Measurements from ENCODE around the gene CRB3. TPM values are rescaled to one million over a fixed set of nuclear protein-coding genes. Genes with fewer than 3 reads are reported as not detected.

The CRB3 gene
- total and polyA plus RNA-seq, 4 donors, result 19.2 to 38.7 (median 28.9) TPM

DNA sequence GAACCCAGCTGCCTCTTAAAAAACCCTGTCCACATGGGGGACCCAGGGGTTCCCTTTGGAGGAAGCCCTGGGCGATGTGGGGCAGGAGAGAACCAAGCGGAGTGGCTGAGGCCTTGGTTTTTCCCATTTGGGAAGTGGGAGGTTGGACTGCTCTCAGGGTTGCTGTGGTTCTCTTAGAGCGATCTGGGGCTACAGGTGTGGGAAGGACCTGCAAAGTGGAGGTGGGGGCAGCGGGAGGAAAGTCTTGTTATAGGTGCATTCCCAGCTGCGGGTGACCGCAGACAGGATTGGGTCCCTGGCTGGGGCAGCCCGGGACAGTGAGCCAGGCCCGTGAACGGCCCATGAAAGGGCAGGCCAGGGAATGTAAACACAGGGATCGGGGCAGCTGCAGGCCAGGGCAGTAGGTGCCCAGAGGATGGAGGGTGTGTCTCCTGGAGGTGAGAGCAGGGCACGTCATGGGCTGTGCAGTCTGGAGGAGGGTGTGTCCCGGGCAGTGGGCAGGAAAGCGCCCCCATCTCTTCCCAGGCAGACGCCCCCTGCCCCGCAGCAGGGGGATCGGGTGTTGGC, 5.3 kb upstream of the CRB3 start:
- DNase-seq (ENCODE audit: low spot score), result no peak
- Histone ChIP-seq H3K4me1 (ENCODE audit: control insufficient read depth in 4 of 4, insufficient read depth in 4 of 4, low read length in 3 of 4) (peaks cover 7 to 19% (median 15%) of the 10 kb centered on the region in 4 donors), H3K27me3 (ENCODE audit: control insufficient read depth in 4 of 4, insufficient read depth in 4 of 4, low read length in 3 of 4) (no peaks in the 10 kb centered on the region), H3K27ac (ENCODE audit: low read depth in 1 of 2, low read length in 2 of 2) (peak overlapping the region in 1 of 2 donors; percentile 20), H3K36me3 (ENCODE audit: control insufficient read depth in 4 of 4, insufficient read depth in 3 of 4, low read depth in 1 of 4, low read length in 3 of 4) (peaks cover 0 to 27% (median 15%) of the 10 kb centered on the region in 4 donors), H3K9ac (ENCODE audit: low read depth in 1 of 2, low read length in 2 of 2) (no peak overlapping the region), H3K9me3 (ENCODE audit: control insufficient read depth in 4 of 4, low read length in 3 of 4) (peaks cover 3 to 8% (median 4%) of the 10 kb centered on the region in 4 donors), H3K4me3 (ENCODE audit: low read depth in 1 of 3, low read length in 3 of 3) (peak overlapping the region; percentile 41 to 87 (median 75))
- 32% methylated on average over 16 of the region's 16 CpGs for WGBS
- TF ChIP-seq TAF1 (conservative IDR thresholded peaks at IDR 0.05), result no peak
- TF ChIP-seq HNF4A (conservative IDR thresholded peaks at IDR 0.05), result peak in 1 of 2 donors; percentile 12
- peak; percentile 36 to 52 for TF ChIP-seq RXRA (IDR thresholded peaks at IDR 0.05)
- no peak for TF ChIP-seq FOXA1 (IDR thresholded peaks at IDR 0.05)

DNA sequence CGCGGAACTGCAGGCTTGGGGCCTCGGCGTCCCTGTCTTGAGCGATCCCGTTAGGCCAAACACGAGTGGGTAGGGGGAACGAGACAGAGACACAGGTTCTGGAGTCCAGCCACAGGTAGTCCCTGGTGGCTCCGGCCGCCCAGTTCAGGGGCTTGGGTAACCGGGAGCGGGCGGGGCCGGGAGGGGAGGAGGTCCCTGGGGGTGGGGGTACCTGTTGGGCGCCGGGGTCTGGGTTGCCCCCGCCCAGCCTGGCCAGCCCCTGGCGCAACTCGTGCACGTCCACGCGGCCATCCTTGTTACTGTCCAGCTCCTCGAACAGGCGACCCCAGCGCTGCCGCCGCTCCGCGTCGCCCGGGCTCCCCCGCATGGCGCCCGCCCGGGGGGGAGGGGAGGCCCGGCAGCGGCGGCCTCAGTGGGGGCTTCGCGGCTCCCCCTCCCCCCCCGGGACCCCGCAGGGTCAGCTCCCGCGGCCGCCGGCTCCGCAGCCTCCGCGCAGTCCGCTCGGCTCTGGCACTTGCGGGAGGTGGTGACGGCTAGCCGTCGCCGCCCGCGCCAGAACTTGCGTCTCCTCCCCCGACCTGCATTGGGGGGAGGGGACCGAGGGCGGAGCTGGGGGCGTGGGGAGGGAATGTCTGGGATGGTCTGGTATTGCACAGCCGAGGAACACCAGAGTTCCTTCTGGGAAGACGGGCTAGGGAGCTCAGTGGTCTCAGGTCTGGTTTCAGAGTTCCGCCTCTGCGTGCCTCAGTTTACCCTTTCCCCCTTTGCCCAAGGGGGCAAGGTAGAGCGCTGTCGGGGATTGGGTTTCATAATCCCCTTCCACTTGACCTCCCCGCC, 4.6 kb upstream of the CRB3 start, which contains the start of gene SLC25A23:
TSS of gene SLC25A23 (minus strand) at position 531 of the 837 bp plus-strand sequence. CDS start at position 367, 164 bp downstream.
- Histone ChIP-seq H3K27ac (ENCODE audit: low read depth in 1 of 2, low read length in 2 of 2) (peak within 1 kb of the TSS; percentile 88 to 91), H3K4me1 (ENCODE audit: control insufficient read depth in 4 of 4, insufficient read depth in 4 of 4, low read length in 3 of 4) (peaks cover 7 to 22% (median 16%) of the 10 kb centered on the region in 4 donors), H3K36me3 (ENCODE audit: control insufficient read depth in 4 of 4, insufficient read depth in 3 of 4, low read depth in 1 of 4, low read length in 3 of 4) (peaks cover 0 to 20% (median 8%) of the 10 kb centered on the region in 4 donors), H3K27me3 (ENCODE audit: control insufficient read depth in 4 of 4, insufficient read depth in 4 of 4, low read length in 3 of 4) (no peaks in the 10 kb centered on the region), H3K9me3 (ENCODE audit: control insufficient read depth in 4 of 4, low read length in 3 of 4) (peaks cover 0 to under 1% (median 0%) of the 10 kb centered on the region in 4 donors), H3K9ac (ENCODE audit: low read depth in 1 of 2, low read length in 2 of 2) (peak within 1 kb of the TSS; percentile 36 to 60), H3K4me3 (ENCODE audit: low read depth in 1 of 3, low read length in 3 of 3) (peak within 1 kb of the TSS; percentile 75 to 87 (median 85))
- peak; percentile 71 for DNase-seq (ENCODE audit: low spot score)
- TF ChIP-seq GABPA (IDR thresholded peaks at IDR 0.05 in 1 of 2, conservative IDR thresholded peaks at IDR 0.05 in 1 of 2) (no peak), FOXA2 (IDR thresholded peaks at IDR 0.05) (no peak), TAF1 (conservative IDR thresholded peaks at IDR 0.05) (no peak), HNF4G (IDR thresholded peaks at IDR 0.05) (no peak)
- TF ChIP-seq, protein P1, sequence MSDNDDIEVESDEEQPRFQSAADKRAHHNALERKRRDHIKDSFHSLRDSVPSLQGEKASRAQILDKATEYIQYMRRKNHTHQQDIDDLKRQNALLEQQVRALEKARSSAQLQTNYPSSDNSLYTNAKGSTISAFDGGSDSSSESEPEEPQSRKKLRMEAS (IDR thresholded peaks at IDR 0.05), result no peak
- WGBS, result 2% methylated on average over 70 of the region's 70 CpGs

DNA sequence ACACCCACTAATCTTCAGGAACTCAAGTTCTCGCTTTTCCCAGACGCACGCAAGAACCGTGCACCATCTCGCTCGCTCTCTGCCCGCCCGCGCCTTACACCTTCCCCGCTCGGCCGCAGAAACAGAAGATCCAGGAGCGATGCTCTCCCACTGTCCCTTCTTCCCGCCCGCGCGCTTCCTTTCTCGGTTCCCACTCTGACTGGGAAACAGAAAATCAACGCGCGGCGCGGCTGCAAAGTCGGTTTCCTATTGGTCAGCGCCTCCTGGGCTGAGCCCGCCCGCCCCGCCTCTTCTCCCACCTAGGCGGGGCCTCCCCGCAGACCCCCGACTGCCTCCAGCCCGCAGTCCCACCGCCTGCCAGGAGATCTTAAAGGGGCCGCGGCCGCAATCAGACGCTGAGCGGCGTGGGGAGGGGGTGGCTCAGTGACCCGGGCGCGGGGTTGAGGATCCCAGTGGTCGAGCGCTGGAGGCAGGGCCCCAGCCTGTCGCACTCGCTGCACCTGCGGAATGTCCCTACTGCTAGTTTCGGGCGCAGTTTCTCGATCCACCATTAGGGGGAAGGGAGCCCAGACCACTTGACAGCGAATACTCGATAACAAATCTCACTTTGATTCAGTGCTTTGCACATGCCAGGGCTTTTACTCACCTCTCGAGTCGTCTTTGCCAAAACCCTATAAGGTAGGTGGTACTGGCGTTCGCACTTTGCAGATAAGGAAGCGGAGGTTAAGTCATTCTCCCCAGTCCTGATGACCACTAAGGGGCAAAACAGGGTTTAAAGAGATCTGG, 3.8 kb upstream of the CRB3 start:
- H3K36me3 ChIP-seq (ENCODE audit: control insufficient read depth in 4 of 4, insufficient read depth in 3 of 4, low read depth in 1 of 4, low read length in 3 of 4), result peaks cover 0 to 11% (median 1%) of the 10 kb centered on the region in 4 donors
- H3K4me1 ChIP-seq (ENCODE audit: control insufficient read depth in 4 of 4, insufficient read depth in 4 of 4, low read length in 3 of 4), result peaks cover 7 to 27% (median 20%) of the 10 kb centered on the region in 4 donors
- no peaks in the 10 kb centered on the region for H3K9me3 ChIP-seq (ENCODE audit: control insufficient read depth in 4 of 4, low read length in 3 of 4)
- peak overlapping the region; percentile 36 to 60 for H3K9ac ChIP-seq (ENCODE audit: low read depth in 1 of 2, low read length in 2 of 2)
- H3K27ac ChIP-seq (ENCODE audit: low read depth in 1 of 2, low read length in 2 of 2), result peak overlapping the region; percentile 88 to 91
- no peaks in the 10 kb centered on the region for H3K27me3 ChIP-seq (ENCODE audit: control insufficient read depth in 4 of 4, insufficient read depth in 4 of 4, low read length in 3 of 4)
- peak; percentile 89 for DNase-seq (ENCODE audit: low spot score)
- H3K4me3 ChIP-seq (ENCODE audit: low read depth in 1 of 3, low read length in 3 of 3), result peak overlapping the region; percentile 75 to 87 (median 85)
- WGBS, result under 1% methylated on average over 57 of the region's 57 CpGs
- TF ChIP-seq, protein P2, sequence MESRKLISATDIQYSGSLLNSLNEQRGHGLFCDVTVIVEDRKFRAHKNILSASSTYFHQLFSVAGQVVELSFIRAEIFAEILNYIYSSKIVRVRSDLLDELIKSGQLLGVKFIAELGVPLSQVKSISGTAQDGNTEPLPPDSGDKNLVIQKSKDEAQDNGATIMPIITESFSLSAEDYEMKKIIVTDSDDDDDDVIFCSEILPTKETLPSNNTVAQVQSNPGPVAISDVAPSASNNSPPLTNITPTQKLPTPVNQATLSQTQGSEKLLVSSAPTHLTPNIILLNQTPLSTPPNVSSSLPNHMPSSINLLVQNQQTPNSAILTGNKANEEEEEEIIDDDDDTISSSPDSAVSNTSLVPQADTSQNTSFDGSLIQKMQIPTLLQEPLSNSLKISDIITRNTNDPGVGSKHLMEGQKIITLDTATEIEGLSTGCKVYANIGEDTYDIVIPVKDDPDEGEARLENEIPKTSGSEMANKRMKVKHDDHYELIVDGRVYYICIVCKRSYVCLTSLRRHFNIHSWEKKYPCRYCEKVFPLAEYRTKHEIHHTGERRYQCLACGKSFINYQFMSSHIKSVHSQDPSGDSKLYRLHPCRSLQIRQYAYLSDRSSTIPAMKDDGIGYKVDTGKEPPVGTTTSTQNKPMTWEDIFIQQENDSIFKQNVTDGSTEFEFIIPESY (IDR thresholded peaks at IDR 0.05), result no peak
- TF ChIP-seq HNF4G (IDR thresholded peaks at IDR 0.05), result no peak
- TF ChIP-seq, protein P3, sequence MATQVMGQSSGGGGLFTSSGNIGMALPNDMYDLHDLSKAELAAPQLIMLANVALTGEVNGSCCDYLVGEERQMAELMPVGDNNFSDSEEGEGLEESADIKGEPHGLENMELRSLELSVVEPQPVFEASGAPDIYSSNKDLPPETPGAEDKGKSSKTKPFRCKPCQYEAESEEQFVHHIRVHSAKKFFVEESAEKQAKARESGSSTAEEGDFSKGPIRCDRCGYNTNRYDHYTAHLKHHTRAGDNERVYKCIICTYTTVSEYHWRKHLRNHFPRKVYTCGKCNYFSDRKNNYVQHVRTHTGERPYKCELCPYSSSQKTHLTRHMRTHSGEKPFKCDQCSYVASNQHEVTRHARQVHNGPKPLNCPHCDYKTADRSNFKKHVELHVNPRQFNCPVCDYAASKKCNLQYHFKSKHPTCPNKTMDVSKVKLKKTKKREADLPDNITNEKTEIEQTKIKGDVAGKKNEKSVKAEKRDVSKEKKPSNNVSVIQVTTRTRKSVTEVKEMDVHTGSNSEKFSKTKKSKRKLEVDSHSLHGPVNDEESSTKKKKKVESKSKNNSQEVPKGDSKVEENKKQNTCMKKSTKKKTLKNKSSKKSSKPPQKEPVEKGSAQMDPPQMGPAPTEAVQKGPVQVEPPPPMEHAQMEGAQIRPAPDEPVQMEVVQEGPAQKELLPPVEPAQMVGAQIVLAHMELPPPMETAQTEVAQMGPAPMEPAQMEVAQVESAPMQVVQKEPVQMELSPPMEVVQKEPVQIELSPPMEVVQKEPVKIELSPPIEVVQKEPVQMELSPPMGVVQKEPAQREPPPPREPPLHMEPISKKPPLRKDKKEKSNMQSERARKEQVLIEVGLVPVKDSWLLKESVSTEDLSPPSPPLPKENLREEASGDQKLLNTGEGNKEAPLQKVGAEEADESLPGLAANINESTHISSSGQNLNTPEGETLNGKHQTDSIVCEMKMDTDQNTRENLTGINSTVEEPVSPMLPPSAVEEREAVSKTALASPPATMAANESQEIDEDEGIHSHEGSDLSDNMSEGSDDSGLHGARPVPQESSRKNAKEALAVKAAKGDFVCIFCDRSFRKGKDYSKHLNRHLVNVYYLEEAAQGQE (IDR thresholded peaks at IDR 0.05), result no peak
- TF ChIP-seq NR2F2 (IDR thresholded peaks at IDR 0.05), result no peak
- peak in 1 of 2 donors; percentile 27 for TF ChIP-seq GABPA (IDR thresholded peaks at IDR 0.05 in 1 of 2, conservative IDR thresholded peaks at IDR 0.05 in 1 of 2)
- peak; percentile 74 for TF ChIP-seq SP1 (IDR thresholded peaks at IDR 0.05)
- peak in 1 of 2 donors; percentile 52 for TF ChIP-seq RAD21 (IDR thresholded peaks at IDR 0.05)
- no peak for TF ChIP-seq FOXA1 (IDR thresholded peaks at IDR 0.05)
- no peak for TF ChIP-seq EGR1 (IDR thresholded peaks at IDR 0.05; ENCODE audit: low read depth in 2 of 2)
- TF ChIP-seq RXRA (IDR thresholded peaks at IDR 0.05), result peak; percentile 17 to 52
- TF ChIP-seq, protein P4, sequence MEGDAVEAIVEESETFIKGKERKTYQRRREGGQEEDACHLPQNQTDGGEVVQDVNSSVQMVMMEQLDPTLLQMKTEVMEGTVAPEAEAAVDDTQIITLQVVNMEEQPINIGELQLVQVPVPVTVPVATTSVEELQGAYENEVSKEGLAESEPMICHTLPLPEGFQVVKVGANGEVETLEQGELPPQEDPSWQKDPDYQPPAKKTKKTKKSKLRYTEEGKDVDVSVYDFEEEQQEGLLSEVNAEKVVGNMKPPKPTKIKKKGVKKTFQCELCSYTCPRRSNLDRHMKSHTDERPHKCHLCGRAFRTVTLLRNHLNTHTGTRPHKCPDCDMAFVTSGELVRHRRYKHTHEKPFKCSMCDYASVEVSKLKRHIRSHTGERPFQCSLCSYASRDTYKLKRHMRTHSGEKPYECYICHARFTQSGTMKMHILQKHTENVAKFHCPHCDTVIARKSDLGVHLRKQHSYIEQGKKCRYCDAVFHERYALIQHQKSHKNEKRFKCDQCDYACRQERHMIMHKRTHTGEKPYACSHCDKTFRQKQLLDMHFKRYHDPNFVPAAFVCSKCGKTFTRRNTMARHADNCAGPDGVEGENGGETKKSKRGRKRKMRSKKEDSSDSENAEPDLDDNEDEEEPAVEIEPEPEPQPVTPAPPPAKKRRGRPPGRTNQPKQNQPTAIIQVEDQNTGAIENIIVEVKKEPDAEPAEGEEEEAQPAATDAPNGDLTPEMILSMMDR (IDR thresholded peaks at IDR 0.05; ENCODE audit: low read depth, low read length, missing input control), result peak; percentile 48
- TF ChIP-seq JUND (IDR thresholded peaks at IDR 0.05), result no peak
- TF ChIP-seq FOXA2 (IDR thresholded peaks at IDR 0.05), result no peak

Data from liver (tissue), 9 donors.